Measurements from ENCODE around the gene AURKA. TPM values are rescaled to one million over a fixed set of nuclear protein-coding genes. Genes with fewer than 3 reads are reported as not detected.

Gene AURKA
- total and polyA plus RNA-seq, 8 donors: 3.7 to 28.8 (median 17.2) TPM

DNA sequence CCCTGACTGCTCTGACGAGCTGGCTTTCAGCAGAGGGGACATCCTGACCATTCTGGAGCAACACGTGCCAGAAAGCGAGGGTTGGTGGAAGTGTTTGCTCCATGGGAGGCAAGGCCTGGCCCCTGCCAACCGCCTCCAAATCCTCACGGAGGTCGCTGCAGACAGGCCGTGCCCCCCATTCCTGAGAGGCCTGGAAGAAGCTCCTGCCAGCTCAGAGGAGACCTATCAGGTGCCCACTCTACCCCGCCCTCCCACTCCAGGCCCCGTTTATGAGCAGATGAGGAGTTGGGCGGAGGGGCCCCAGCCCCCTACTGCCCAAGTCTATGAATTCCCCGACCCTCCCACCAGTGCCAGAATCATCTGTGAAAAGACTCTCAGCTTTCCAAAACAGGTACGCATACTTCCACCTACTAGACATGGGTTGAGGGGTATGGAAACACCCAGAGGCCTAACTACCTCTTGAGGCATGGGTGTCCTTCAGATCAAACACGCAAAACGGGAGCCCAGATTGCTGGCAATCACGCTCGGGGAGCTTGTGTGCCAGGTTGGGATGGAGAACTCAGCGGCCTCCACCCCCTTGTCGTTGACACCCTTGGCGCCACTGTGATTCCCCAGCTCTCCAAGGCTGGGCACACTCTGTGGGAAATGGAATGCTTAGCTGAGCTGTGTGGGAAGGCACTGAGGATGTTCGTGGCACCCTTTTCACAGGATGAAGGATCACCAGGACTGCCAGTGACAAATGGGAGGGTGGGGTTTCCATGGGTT is 45.4 kb upstream of the AURKA start:
- Histone ChIP-seq H3K9me3 (no peaks in the 10 kb centered on the region), H3K36me3 (no peaks in the 10 kb centered on the region), H3K4me3 (no peak overlapping the region), H3K4me1 (peaks cover 4 to 27% of the 10 kb centered on the region in 2 donors), H3K27me3 (no peaks in the 10 kb centered on the region), H3K27ac (peak overlapping the region in 1 of 2 donors; percentile 23)
- TF ChIP-seq, protein P1, sequence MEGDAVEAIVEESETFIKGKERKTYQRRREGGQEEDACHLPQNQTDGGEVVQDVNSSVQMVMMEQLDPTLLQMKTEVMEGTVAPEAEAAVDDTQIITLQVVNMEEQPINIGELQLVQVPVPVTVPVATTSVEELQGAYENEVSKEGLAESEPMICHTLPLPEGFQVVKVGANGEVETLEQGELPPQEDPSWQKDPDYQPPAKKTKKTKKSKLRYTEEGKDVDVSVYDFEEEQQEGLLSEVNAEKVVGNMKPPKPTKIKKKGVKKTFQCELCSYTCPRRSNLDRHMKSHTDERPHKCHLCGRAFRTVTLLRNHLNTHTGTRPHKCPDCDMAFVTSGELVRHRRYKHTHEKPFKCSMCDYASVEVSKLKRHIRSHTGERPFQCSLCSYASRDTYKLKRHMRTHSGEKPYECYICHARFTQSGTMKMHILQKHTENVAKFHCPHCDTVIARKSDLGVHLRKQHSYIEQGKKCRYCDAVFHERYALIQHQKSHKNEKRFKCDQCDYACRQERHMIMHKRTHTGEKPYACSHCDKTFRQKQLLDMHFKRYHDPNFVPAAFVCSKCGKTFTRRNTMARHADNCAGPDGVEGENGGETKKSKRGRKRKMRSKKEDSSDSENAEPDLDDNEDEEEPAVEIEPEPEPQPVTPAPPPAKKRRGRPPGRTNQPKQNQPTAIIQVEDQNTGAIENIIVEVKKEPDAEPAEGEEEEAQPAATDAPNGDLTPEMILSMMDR (IDR thresholded peaks at IDR 0.05): no peak
- DNase-seq (no peak), ATAC-seq (no peak)
- intact Hi-C loops (cut with DNase I): no loop called here

DNA sequence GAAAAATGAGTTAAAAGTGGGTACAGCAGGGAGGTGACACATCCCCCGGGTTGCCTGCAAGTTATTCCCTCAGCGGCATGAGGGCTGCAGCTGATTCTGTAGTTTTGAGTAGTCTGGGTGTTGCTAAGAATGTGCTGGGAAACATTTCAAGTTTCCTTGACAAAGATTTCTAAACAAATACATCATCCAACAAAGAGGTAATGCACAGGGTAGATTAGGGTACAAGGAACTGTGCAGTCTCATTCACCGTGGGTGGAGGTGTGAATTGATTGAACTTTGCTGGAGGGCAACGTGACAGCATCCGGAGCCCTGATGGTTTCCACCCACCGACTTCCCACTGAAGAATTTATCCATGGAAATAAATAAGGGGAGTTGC is 41.9 kb upstream of the AURKA start:
- peak in 2 of 4 donors; percentile 65 to 70 for DNase-seq
- ATAC-seq: peak; percentile 26
- peaks cover 12 to 24% of the 10 kb centered on the region in 2 donors for H3K4me1 ChIP-seq
- TF ChIP-seq, protein P1 (IDR thresholded peaks at IDR 0.05): no peak
- peak overlapping the region in 1 of 2 donors; percentile 33 for H3K27ac ChIP-seq
- H3K9me3 ChIP-seq: no peaks in the 10 kb centered on the region
- intact Hi-C loops (cut with DNase I): no loop called here
- no peaks in the 10 kb centered on the region for H3K36me3 ChIP-seq
- no peaks in the 10 kb centered on the region for H3K27me3 ChIP-seq
- H3K4me3 ChIP-seq: no peak overlapping the region

DNA sequence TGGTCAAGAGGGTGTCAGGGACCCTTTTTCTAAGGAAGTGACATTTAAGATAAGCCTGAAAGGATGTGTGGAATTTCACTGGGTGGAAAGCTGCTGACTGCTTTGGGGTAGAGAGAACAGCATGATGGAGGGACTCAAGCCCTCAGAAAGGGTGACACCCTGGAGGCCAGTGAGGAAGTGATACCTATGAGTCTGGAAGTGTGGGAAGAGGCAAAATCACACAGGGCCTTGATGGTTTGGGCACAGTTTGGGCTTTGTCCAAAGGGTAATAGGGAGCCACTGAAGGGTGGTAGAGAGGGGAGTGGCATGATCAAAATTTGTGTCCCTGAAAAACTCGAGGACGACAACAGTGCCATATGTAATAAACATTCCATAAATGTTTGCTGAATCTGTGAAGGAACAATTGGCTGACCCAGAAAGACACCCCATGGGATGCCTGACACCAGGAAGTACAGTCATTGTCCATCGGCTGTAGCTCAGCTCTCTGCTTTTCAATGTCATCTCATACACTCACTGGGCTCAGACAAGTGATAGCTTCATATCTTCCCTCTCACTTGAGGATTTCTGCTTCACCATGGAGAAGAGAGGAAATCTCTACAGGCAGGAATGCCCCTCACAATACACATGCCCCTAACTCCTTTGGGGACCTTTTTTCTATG is 41.3 kb upstream of the AURKA start:
- TF ChIP-seq, protein P1 (IDR thresholded peaks at IDR 0.05): no peak
- no peaks in the 10 kb centered on the region for H3K9me3 ChIP-seq
- no peak for ATAC-seq
- DNase-seq: peak in 1 of 4 donors; percentile 28
- peaks cover 17 to 29% of the 10 kb centered on the region in 2 donors for H3K4me1 ChIP-seq
- H3K4me3 ChIP-seq: no peak overlapping the region
- H3K36me3 ChIP-seq: no peaks in the 10 kb centered on the region
- H3K27me3 ChIP-seq: no peaks in the 10 kb centered on the region
- peak overlapping the region in 1 of 2 donors; percentile 33 for H3K27ac ChIP-seq
- intact Hi-C loops (cut with DNase I): no loop called here

DNA sequence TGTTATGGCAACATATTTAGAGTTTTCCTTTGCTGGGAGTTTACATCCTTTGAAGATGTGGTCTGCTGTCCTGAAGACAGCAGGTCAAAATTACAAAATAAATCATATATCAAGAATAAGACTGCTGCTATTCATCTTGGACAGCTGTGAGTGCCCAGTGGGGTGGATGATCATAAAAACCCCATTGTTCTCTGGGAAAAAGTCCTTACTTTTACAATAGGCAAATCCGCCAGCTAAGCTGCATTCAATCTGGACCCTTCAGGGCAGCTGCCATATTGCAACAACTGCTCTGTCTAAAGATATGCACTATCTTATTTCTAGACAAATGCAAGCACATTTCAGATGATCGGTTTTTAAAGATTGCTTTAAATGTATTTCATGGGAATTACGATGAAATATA is 39.5 kb upstream of the AURKA start:
- intact Hi-C loops (cut with DNase I): no loop called here
- no peaks in the 10 kb centered on the region for H3K36me3 ChIP-seq
- TF ChIP-seq, protein P1 (IDR thresholded peaks at IDR 0.05): no peak
- no peaks in the 10 kb centered on the region for H3K9me3 ChIP-seq
- DNase-seq (peak in 1 of 4 donors; percentile 33), ATAC-seq (no peak)
- peaks cover 22 to 48% of the 10 kb centered on the region in 2 donors for H3K4me1 ChIP-seq
- no peaks in the 10 kb centered on the region for H3K27me3 ChIP-seq
- H3K4me3 ChIP-seq: no peak overlapping the region
- H3K27ac ChIP-seq: no peak overlapping the region

DNA sequence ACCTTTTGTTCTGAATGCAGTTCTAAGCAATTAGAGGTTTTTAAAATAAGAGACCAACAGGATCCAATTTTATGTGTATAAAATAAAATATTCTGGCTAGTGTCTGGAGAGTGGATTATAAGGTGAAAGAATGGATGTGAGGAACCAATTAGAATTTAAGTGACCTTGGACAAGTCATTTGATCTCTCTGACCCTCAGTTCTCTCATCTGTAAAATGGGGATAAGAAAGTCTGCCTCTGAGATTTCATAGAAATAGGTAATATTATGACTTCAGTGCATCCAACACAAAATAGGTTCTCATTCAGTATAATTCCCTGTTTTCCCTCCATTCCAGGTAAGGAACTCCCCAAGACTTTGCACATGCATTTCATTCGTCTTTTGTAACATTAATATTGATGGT is 38.9 kb upstream of the AURKA start:
- H3K4me1 ChIP-seq: peaks cover 22 to 51% of the 10 kb centered on the region in 2 donors
- H3K4me3 ChIP-seq: no peak overlapping the region
- no peaks in the 10 kb centered on the region for H3K9me3 ChIP-seq
- TF ChIP-seq, protein P1 (IDR thresholded peaks at IDR 0.05): no peak
- no peaks in the 10 kb centered on the region for H3K27me3 ChIP-seq
- no peak for DNase-seq
- no peak for ATAC-seq
- no peaks in the 10 kb centered on the region for H3K36me3 ChIP-seq
- intact Hi-C loops (cut with DNase I): no loop called here
- peak overlapping the region in 1 of 2 donors; percentile 66 for H3K27ac ChIP-seq

All from left lung (tissue), 10 donors.